CD4-positive, alpha-beta T cell (primary cell): Measurements from ENCODE around the gene APOC1. TPM values are rescaled to one million over a fixed set of nuclear protein-coding genes. Genes with fewer than 3 reads are reported as not detected.
"Not testable (repeated sequence)": the region's sequence is repeated elsewhere in the genome, so short reads cannot be mapped to it uniquely, and the experiment has no call there.

Experiments
- ATAC-seq: fragments of 200-7000 bp; cut with Tn5 transposase; one replicate; pipeline ENCODE4 v1.10.0; 2022; ENCODE audit warnings: mild to moderate bottlenecking; ENCODE audit not compliant: poor library complexity
- CTCF ChIA-PET: fragments of 350-600 bp; sonication (Branson Sonifier 250); formaldehyde crosslinking; loops from one replicate; lab custom pipeline; 2021; ENCODE audit warnings: antibody characterized with exemption, inconsistent platforms; lab: Charles Lee
- POLR2A ChIA-PET: fragments of 350-600 bp; sonication (Branson Sonifier 250); formaldehyde crosslinking; loops from one replicate; lab custom pipeline; 2021; ENCODE audit warnings: antibody characterized with exemption, inconsistent platforms; lab: Charles Lee
- DNase-seq, 14 experiments: peaks; one replicate each; pipeline ENCODE4 v3.0.0-alpha.2; 2013 to 2020; ENCODE audit warnings: mixed read lengths in 2 of 14
- H3K27ac ChIP-seq, 2 donors: one replicate each; pipeline versions ENCODE4 v1.5.1 to v1.7.0; 2013; ENCODE audit warnings: low read length in 2 of 2, low read depth in 1 of 2, mild to moderate bottlenecking in 1 of 2
- H3K27me3 ChIP-seq, 2 experiments: 1 replicate in 1 of 2; 2 replicates in 1 of 2; pipeline versions ENCODE4 v1.6.1 to v1.7.0; 2013; ENCODE audit warnings: low read length in 2 of 2, control low read depth in 1 of 2, mild to moderate bottlenecking in 1 of 2, moderate library complexity in 1 of 2; ENCODE audit not compliant: insufficient read depth in 2 of 2, control insufficient read depth in 1 of 2
- H3K36me3 ChIP-seq: one replicate; pipeline ENCODE4 v1.6.1; 2013; ENCODE audit warnings: low read length, control low read depth; ENCODE audit not compliant: insufficient read depth
- H3K4me1 ChIP-seq: one replicate; pipeline ENCODE4 v1.6.1; 2013; ENCODE audit warnings: low read length, control low read depth; ENCODE audit not compliant: insufficient read depth
- H3K4me3 ChIP-seq: one replicate; pipeline ENCODE4 v1.5.1; 2013; ENCODE audit warnings: mild to moderate bottlenecking, low read length, moderate library complexity
- H3K9me3 ChIP-seq, 2 experiments: 1 replicate in 1 of 2; 2 replicates in 1 of 2; pipeline versions ENCODE4 v1.6.1 to v1.7.0; 2013; ENCODE audit warnings: low read length in 2 of 2, mild to moderate bottlenecking in 2 of 2, control low read depth in 1 of 2, moderate library complexity in 1 of 2; ENCODE audit not compliant: control insufficient read depth in 1 of 2, insufficient read depth in 1 of 2
- H3K27ac Mint-ChIP-seq: one replicate; pipeline ENCODE4 v1.8.0; 2020; ENCODE audit warnings: mixed read lengths
- H3K27me3 Mint-ChIP-seq: one replicate; pipeline ENCODE4 v1.8.0; 2021; ENCODE audit warnings: mixed read lengths
- H3K36me3 Mint-ChIP-seq: one replicate; pipeline ENCODE4 v1.8.0; 2021; ENCODE audit warnings: low read depth, mixed read lengths
- H3K4me1 Mint-ChIP-seq: one replicate; pipeline ENCODE4 v1.8.0; 2021; ENCODE audit warnings: low read depth, mixed read lengths
- H3K4me3 Mint-ChIP-seq: one replicate; pipeline ENCODE4 v1.8.0; 2020; ENCODE audit warnings: mild to moderate bottlenecking, mixed read lengths
- H3K9me3 Mint-ChIP-seq: one replicate; pipeline ENCODE4 v1.8.0; 2020; ENCODE audit warnings: mixed read lengths
- intact Hi-C, 2 experiments: fragments of 100-400 bp; cut with DNase I in 1 of 2; cut with micrococcal nuclease in 1 of 2; formaldehyde crosslinking; loops; one replicate each; pipeline versions ENCODE4 v1.15.1 to v1.9.0; 2023 to 2025; cut with DNase I, micrococcal nuclease
- total RNA-seq, 174 experiments: library from RNA in 2 of 174; stranded (reverse) in 2 of 174; gene quantifications; one replicate each; pipeline ENCODE4 v1.2.3 and lab custom pipeline; 2021 to 2026
- TF ChIP-seq, protein P1 (sequence below): fragments of 200-600 bp; IDR thresholded peaks from one replicate; pipeline ENCODE4 v1.8.0; 2022; ENCODE audit warnings: antibody characterized with exemption, mild to moderate bottlenecking

APOC1 gene
- total RNA-seq, 2 experiments from 2014 or later, result not detected

DNA sequence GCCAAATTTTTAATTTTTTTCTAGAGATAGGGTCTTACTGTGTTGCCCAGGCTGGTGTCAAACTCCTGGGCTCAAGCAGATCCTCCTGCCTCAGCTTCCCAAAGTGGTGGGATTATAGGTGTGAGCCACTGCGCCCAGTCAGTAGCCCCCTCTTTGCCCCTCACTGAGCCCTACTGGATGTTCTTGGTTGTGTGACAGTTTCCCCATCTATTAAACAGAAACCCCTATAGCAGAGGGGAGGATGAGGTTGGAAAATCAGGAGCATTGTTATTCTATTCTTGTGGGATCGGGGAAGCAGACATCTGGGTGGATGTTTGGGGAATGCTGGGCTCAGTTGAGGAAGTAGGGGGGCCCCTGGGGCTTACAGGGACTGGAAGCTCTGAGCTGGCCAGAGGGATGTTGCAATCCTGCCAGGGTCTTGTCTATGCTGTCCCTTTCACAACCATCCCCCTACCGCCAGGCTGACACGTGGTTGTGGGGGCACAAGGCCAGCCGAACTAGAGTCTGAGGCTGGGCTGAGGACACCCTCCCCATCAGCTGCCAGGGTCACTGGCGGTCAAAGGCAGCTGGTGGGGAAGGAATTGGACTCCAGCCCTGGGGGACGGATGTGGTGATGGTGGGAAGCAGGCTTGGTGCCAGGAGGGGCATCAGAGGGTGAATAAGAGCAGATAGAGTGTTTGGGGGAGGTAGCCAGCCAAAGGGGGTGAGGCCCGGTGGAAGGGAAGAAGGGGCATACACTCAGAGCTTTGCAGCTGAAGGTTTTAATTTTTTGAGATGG is 10.9 kb downstream of the APOC1 start:
- DNase-seq, result no peak
- ChIA-PET CTCF (no interaction called here), POLR2A (no interaction called here)
- intact Hi-C loops, result no loop called here
- Mint-ChIP-seq H3K4me1 (peaks cover 3% of the 10 kb centered on the region), H3K36me3 (no peaks in the 10 kb centered on the region), H3K9me3 (no peaks in the 10 kb centered on the region), H3K27ac (no peak overlapping the region), H3K27me3 (peaks cover 29% of the 10 kb centered on the region), H3K4me3 (no peak overlapping the region)
- Histone ChIP-seq H3K4me3 (no peak overlapping the region), H3K9me3 (no peaks in the 10 kb centered on the region), H3K4me1 (peaks cover 8% of the 10 kb centered on the region), H3K27ac (no peak overlapping the region), H3K36me3 (no peaks in the 10 kb centered on the region), H3K27me3 (peaks cover 12 to 18% of the 10 kb centered on the region in 2 experiments)
- no peak for ATAC-seq
- TF ChIP-seq, protein P1, sequence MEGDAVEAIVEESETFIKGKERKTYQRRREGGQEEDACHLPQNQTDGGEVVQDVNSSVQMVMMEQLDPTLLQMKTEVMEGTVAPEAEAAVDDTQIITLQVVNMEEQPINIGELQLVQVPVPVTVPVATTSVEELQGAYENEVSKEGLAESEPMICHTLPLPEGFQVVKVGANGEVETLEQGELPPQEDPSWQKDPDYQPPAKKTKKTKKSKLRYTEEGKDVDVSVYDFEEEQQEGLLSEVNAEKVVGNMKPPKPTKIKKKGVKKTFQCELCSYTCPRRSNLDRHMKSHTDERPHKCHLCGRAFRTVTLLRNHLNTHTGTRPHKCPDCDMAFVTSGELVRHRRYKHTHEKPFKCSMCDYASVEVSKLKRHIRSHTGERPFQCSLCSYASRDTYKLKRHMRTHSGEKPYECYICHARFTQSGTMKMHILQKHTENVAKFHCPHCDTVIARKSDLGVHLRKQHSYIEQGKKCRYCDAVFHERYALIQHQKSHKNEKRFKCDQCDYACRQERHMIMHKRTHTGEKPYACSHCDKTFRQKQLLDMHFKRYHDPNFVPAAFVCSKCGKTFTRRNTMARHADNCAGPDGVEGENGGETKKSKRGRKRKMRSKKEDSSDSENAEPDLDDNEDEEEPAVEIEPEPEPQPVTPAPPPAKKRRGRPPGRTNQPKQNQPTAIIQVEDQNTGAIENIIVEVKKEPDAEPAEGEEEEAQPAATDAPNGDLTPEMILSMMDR, result no peak

DNA sequence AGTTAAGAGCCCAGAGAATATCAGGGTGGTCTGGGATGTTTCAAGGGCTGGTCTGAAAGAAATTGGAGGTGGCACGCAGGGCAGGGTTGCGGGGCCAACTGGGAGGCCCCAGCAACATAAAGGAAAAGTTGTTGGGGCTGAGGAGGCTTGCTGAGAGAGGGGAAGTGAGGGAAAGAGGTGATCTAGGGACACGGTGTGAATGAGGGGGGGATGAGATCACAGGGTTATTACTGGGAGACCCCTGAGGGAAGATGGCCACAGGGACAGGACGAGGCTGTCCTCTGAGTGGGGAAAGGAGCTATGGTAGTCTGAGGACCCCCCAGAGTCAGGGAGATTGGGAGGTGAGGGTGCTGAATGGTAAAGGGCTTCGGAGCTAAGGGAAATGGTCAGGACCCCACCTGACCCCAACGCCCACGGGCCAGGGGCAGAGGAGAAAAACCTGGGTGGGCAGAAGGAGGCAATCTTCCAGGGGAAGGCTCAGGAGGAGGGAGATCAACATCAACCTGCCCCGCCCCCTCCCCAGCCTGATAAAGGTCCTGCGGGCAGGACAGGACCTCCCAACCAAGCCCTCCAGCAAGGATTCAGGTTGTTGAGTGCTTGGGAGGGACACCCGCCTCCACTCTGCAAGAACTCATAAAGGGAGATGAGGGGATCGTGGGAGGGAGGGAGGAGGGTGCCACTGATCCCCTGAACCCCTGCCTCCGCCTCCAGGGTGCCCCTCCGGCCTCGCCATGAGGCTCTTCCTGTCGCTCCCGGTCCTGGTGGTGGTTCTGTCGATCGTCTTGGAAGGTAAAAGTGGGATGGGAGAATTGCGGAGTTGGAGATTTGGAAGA is 12.1 kb downstream of the APOC1 start:
- H3K9me3 ChIP-seq, ATAC-seq, DNase-seq, intact Hi-C loops, H3K27ac ChIP-seq, H3K9me3 Mint-ChIP-seq, CTCF ChIA-PET, H3K4me3 ChIP-seq, H3K4me1 ChIP-seq, H3K27ac Mint-ChIP-seq, H3K4me1 Mint-ChIP-seq, H3K4me3 Mint-ChIP-seq, H3K36me3 Mint-ChIP-seq, POLR2A ChIA-PET, H3K36me3 ChIP-seq: not testable (repeated sequence)
- peaks cover 12 to 18% of the 10 kb centered on the region in 2 experiments for H3K27me3 ChIP-seq
- peaks cover 29% of the 10 kb centered on the region for H3K27me3 Mint-ChIP-seq

DNA sequence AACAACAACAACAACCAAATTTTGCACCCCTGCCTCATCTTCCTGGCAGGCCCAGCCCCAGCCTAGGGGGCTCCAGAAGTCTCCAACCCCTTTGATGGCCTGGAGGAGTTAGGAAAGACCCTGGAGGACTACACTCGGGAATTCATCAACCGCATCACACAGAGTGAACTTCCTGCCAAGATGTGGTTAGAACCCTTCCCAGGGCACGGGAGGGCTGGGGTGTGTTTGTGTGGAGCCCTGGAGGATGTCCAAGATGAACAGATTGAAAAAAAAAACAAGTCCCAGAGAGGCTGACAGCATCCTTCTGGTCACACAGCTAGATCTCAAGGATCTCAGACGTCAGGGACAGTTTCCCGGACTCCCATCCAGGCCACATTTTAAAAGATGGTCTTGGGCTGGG is 13.3 kb downstream of the APOC1 start:
- intact Hi-C loops, result no loop called here
- TF ChIP-seq, protein P1, result no peak
- ChIA-PET POLR2A (no interaction called here), CTCF (interaction anchor here (0.7 kb wide), 1 partner anchor 26 kb away, joined by 3 read pairs; no protein-coding TSS in a partner anchor)
- Histone ChIP-seq H3K4me1 (peaks cover 8% of the 10 kb centered on the region), H3K27me3 (peaks cover 12 to 18% of the 10 kb centered on the region in 2 experiments), H3K9me3 (no peaks in the 10 kb centered on the region), H3K4me3 (no peak overlapping the region), H3K36me3 (no peaks in the 10 kb centered on the region), H3K27ac (no peak overlapping the region)
- Mint-ChIP-seq H3K27ac (no peak overlapping the region), H3K36me3 (no peaks in the 10 kb centered on the region), H3K4me1 (peaks cover 3% of the 10 kb centered on the region), H3K4me3 (no peak overlapping the region), H3K9me3 (no peaks in the 10 kb centered on the region), H3K27me3 (peaks cover 27% of the 10 kb centered on the region)
- DNase-seq (no peak), ATAC-seq (no peak)
